ENCODE measurements around the gene DMXL1.
"Not testable (repeated sequence)": the region's sequence is repeated elsewhere in the genome, so short reads cannot be mapped to it uniquely, and the experiment has no call there.

DMXL1 gene

DNA sequence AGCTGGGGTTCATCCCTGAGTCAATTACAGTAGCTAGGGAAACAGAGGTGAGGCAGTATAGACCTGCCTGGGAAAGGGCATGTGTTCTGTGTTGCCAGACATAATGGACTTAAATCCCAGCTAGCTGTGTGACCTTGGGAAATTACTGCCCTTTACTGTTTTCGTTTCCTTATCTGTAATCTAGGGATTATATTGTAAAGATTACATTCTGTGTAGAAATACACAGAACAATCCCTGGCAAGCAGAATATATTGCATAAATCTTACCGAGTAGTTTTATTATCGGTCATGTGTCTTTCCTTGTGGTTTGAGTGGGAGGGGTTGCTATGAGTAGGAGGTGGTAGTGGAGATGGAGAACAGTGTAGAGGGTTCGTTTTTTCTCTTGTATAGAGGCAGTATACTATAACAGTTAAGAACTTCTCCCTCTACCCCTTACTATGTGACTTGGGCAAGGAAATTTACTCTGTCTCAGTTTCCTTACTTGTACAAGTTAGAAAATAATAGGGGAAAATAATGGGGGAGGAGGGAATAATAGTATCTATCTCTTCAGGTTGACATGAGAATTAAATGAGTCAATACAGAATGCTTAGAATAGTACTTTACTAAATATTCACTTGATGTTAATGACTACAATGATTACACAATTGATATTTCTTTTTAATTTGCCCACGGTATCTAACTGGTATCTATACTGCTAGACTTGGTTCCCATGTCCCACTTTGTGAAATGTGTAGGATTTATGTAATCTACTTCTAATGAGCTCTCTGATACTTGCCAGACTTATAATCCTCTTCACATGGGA lies 7.1 kb upstream of the DMXL1 start:
- no peak for DNase-seq

DNA sequence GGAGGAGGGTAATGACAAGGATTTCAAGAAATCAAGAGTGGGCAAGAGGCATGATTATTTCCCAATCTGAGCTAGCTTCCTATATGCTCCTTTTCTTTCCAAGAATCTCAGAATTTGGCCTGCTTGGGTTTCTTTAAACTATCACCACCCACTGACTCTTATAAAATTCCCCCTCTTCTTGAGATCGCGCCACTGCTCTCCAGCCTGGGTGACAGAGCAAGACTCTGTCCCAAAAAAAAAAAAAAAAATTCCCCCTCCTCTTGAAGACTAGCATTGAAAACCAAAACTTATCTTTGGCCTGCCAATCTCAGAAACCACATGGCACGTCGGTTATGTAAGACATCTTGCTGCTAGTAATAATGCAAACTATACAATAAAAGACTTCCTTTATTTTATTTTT lies 3.4 kb upstream of the DMXL1 start:
- no peak for DNase-seq

DNA sequence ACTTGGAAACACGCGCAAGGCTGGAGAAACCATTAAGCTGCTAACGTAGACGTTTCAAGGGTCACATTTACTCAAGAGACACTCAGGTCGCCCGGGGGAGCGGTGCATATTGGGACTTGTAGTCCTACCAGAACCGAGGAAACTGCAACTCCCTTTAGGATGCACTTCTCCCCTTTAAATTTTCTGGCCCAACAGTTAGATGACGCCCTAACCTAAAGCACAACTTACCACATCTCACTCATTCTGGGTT lies 384 bp upstream of the DMXL1 start:
- no peak for DNase-seq

DNA sequence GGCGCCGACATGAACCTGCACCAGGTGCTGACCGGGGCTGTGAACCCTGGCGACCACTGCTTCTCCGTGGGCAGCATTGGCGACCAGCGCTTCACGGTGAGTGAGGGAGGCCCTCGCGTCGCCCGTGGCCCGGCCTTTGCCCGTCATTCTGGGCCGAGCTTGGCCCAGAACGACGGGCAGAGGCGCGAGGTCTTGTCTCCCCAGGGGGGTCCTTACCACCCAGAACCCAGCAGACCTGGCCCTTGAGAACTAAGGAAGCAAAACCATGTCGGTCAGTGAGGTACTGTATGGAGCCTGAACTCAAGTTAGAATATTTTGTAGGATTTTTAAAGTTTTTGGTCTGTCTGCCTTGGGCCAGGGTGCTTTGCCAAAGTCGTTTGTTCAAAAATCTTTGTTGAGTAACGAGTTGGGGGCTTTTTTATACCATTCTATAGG lies 691 bp downstream of the DMXL1 start:
- peak; percentile 69 for DNase-seq

DNA sequence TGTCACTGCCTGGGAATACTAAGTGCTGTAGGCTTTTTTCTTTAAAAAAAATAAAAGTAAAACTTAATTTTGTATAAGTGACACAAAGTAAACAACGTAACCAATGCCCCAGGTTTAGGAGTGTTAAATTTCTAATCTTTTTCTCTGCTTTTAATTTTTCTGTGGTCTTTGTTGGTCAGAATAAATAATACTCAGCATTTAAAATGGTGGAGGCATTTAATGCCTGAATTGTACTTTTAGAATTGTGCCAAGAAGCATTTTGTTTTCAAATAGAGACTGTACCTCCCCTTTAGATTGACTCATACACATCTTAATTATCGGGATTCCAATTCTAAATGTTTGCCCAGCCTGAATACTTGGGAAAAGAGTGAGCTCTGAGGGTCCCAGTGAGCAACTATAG lies 1.6 kb downstream of the DMXL1 start:
- no peak for DNase-seq

DNA sequence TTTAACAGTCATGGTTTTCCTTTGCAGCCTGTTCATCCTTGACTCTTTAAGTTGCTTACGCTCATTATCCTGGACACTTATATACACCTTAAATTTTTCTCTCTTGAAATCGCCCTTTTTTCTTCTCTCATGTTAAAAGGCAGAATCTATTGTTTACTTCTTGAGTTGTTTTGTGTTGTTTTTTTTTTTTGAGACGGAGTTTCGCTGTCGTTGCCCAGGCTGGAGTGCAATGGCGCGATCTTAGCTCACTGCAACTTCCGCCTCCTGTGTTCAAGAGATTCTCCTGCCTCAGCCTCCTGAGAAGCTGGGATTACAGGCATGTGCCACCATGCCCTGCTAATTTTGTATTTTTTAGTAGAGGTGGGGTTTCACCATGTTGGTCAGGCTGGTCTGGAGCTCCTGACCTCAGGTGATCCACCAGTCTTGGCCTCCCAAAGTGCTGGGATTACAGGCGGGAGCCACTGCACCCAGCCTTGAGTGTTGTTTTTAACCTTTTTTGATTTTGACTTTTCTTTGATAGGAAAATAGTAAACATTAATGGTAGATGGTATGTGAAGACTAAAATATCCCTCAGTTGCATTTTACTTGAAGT lies 3.0 kb downstream of the DMXL1 start:
- DNase-seq, result not testable (repeated sequence)

DNA sequence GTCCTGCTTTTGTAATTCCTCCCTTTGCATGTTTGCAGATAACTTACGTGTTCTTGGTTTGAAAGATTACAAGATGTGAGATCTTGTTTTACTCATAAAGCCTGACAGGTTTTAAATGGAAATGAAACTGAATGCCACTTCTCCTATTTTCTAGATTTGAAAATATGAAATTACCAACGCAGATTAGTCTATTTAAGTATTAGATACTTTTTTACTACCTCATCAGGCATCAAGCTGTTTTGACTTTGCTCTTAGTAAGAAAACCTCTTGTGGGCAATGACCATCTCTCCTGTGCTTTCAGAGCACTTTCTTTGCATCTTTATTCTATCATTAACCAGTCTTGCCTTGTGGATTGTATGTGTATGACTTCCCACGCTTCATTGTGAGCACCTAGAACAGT lies 3.5 kb downstream of the DMXL1 start:
- no peak for DNase-seq

DNA sequence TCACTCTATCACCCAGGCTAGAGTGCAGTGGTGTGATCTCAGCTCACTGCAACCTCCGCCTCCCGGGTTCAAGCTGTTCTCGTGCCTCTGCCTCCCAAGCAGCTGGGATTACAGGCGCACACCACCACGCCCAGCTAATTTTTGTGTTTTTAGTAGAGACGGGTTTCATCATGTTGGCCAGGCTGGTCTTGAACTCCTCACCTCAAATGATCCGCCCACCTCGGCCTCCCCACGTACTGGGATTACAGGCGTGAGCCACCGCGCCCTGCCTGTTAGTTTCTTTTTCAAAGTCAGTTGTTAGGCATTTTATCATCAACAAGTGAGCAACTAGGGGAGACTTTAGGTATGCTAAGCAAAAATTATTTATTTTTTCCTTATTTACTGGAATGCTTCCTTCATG lies 4.4 kb downstream of the DMXL1 start:
- not testable (repeated sequence) for DNase-seq

DNA sequence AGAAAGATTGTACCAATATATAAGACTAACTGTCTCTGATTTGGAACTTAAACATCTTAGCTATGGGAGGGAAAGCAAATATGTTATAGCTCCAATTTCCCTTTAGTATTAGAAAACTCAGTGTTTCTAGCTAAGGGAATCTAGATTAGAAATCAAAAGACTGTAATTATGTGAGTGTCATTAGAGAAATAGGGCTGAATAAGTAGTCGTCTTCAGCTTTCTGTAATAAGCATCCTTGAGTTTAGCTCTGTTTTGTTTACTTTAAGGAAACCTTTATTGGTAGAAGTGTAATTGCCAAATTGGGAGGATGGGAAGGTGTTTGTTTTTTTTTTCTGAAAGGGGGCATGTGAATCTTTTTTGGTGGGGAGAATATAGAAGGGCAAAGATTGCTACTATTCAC lies 5.2 kb downstream of the DMXL1 start:
- no peak for DNase-seq

DNA sequence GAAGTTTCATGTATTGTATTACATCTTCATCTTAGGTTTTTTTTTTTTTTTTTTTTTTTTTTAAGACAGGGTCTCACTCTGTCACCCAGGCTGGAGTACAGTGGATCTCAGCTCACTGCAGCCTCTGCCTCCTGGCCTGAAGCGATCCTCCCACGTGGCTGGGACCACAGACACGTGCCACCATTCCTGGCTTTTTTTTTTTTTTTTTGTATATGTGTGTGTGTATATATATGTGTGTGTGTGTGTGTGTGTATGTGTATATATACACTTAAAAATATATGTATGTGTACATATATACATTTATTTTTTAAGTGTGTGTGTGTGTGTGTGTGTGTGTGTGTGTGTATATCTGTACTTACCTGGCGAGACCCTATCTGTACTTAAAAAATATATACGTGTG lies 6.6 kb downstream of the DMXL1 start:
- DNase-seq, result no peak

DNA sequence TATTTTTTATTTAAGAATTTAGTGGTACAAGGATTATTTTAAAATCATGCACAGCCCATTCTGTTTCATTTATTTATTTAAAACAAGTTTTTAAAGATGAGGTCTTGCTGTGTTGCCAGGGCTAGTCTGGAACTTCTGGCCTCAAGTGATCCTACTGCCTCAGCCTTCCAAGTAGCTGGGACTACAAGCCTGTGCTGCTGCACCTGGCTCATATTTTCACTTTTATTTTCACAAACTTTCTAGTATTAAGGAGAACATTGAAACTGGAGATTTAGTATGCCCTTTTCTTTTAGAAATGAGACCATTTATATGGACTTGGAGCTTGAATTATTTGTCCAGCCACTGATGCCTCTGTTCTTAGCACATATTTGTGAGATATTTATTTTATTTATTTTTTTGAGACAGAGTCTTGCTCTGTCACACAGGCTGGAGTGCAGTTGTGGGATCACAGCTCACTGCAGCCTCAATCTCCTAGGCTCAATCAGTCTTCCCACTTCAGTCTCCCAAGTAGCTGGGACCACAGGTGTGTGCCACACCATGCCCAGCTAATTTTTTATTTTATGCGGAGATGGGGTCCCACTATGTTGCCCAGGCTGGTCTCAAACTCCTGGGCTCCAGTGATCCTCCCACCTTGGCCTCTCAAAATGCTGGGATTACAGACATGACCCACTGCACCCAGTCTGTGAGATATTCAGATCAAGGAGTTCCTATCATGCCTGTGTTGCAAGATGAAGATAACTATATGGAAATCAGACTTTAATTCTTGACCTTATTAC lies 7.4 kb downstream of the DMXL1 start:
- no peak for DNase-seq

DNA sequence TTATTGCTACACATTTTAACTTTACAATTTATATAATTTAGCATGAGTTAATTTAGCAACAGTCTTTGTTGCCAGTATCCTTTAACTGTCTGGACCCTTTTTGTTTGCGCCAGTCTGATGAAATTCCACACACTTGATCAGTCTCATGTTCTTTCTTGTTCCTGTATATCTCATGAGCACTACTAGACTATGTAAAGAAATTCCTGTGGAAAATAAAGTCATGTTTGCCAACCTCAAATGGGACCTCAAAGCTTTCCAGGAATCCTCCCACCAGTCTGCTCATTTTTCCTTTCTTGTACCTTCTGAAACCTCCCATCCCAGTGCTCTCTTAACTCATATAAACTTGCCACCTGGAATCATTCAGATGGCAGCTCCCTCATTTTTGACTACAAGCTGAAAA lies 8.0 kb downstream of the DMXL1 start:
- DNase-seq, result no peak

DNA sequence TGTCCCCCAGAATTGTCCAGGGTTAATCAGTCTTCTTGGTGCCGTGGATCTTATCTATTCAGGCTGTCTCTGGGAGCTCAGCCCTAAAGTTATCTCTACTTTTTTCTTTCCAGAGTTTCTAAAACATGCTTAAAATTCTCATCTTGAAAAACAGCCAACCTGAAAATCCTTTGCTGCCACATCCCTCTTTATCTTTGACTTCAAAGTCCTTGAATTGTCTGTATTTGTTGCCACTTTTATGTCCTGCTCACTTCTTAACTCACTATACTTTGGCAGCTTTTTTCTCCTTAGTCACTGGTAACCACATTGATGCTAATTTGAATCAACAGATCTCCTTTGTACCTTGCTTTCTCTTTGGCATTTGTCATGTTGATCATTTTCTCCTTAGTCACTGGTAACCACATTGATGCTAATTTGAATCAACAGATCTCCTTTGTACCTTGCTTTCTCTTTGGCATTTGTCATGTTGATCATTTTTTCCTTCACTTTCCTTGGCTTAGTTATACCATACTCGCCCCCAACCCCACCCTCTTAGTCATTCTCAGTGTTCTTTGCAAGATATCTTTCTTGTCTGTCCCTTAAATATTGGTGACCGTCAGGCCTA lies 8.5 kb downstream of the DMXL1 start:
- peak; percentile 43 for DNase-seq

DNA sequence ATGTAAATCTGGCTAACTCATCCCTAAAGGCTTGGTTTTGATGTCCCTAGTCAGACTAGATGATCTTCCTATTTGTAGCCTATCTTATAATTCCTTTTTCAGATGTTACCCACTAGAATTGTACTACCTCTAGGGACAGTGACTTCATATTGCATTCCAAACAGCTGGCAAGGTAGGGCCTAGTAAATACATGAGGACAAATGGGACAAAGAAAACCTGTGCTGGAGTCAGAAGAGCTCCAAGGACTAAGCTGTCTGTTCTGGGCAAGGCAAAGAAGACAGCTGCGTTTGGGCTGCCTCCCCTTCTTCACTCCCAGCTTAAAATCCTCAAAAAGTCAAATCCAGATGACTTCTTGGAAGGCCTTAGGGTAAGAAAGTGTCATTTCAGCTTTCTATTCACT lies 10.0 kb downstream of the DMXL1 start:
- DNase-seq, result no peak

DNA sequence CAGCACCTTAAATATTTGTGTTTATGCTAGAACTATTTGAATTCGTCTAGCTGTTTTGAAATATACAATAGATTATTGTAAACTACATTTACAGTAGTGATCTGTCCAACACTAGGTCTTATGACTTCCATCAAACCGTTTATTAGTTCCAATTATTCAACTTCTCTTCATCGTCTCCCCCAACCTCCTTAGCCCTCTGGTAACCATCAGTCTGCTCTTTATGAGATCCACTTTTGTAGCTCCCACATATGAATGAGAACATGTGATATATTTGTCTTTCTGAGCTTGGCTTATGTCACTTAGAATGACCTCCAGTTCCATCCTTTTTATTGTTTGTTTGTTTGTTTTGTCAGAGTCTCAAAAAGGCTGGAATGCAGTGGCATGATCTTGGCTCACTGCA lies 11.8 kb downstream of the DMXL1 start:
- no peak for DNase-seq

DNA sequence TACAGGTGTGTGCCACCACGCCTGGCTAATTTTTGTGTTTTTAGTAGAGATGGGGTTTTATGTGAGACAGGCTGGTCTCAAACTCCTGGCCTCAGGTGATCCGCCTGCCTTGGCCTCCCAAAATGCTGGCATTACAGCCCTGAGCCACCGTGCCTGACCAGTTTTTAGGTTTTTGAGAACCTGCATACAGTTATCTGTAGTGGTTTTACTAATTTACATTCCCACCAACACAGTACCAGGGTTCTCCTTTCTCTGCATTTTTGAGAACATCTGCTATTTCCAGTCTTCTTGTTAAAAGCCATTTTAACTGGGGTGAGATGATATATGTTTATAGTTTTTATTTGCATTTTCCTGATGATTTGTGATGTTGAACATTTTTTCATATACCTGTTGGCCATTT lies 12.8 kb downstream of the DMXL1 start:
- DNase-seq, result no peak

DNA sequence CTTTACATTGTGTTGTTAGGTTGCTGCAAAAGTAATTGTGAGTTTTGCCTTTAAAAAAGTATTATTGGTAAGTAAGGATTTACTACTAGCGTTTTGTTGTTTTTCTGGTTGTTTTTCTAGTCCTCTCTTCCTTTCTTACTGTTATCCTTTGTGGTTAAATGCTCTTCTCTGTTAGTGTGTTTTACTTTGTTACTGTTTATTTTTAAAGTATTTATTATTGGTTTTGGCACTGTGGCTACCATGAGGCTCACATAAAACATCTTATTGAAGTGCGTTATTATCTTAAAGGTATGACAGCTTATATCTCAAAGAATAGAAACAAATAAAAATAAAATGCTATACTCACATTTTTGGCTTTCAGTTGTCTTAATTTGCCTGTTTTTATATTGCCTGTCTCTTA lies 17.6 kb downstream of the DMXL1 start:
- no peak for DNase-seq

DNA sequence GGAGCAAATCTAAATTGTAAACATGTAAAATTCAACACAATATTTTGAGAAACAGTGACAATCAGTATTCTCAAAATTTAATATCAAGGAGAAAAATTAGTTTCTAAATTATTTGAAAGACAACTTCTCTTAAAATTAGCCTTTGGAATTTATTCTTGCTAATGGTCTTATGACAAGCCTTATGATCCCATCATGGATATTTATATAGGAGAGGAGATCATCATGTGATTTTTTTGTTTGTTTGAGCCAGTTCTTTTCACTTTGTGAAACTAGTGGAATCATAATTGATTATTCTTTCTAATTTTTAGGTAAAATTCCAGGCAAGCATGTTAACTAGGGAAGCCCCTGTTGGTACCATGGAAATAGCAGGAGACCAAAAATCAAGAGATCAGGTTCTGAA lies 24.7 kb downstream of the DMXL1 start:
- no peak for DNase-seq

DNA sequence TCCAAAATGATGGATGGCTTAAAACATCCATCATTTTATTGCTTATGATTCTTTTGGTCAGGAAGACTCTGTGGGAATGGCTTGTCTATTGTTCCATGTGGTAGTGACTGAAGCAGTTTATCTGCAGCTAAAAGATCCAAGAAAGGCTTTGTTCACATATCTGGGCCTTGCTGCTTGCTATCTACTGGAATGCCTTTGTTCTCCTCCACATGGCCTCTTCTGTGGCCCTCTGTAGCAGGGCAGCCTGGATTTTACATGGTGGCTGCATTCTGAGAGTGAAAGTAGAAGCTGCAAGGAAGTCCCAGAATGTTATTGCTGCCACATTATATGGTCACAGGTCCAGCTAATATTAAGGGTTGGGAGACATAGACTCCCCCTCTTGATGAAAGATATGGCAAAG lies 35.1 kb downstream of the DMXL1 start:
- peak; percentile 21 for DNase-seq

DNA sequence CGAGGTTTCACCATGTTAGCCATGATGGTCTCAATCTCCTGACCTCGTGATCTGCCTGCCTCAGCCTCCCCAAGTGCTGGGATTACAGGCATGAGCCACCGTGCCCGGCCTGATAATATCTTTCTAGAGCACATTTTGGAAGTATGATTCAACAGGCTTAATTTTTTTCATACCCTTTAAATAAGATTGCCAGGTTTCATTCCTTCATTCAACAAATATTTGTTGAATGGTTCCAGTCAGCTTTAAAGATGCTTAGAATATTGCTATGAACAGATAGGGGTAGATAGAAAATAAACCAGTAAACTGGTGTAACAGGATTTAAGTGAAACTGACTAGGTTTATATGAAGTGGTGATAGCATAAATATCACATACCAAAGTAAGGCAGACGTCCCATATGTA lies 41.3 kb downstream of the DMXL1 start:
- no peak for DNase-seq

DNA sequence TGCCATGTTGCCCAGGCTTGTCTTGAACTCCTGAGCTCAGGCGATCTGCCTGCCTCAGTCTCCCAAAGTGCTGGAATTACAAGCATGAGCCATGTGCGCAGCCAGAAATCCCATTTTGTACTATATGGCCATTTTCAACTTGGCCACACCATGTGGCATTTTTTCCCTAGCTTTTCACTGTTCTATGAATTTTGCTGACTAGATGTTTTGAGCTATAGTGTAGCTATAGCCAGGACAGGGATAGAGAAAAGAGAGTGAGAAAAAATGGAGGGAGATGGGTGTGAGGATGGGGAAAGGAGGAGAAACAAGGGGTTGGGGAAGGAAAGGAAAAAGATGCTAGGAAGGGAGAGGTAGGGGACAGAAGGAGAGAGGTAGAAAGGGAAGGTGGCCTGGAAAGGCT lies 46.4 kb downstream of the DMXL1 start:
- no peak for DNase-seq

DNA sequence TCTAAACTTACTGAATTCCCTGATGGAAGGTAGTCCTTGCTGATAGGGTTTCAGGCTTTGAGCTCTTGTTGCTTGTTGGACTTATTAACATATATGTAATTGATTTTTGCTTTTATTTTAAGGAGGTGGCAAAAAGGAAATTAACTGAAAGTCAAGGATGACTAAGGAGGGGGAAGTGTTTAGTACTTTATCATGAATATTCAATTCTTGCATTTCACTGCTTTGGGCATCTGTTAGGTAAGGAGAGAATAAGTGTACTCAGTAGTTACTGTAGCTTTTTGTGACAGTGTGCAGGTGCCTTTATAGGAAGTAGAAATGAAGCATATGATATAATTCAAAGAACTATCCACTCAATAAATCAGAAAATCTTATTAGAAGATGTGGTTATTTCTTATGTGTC lies 47.1 kb downstream of the DMXL1 start:
- no peak for DNase-seq

DNA sequence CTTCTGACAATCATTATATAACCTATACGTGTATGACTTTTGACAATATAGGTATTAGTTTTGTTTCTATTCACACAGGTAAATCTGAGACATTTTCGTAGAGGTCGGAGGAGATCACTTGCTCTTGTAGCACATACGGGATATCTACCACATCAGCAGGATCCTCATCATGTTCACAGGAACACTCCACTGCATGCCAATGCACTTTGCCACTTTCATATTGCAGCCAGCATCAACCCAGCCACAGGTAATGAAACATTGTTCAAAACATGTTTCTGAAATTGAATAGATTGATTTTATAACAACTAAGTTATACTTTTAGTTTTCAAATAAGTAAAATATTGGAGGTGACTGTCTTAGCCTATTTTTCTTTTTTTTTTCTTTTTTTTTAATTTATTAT lies 50.0 kb downstream of the DMXL1 start:
- DNase-seq, result no peak

DNA sequence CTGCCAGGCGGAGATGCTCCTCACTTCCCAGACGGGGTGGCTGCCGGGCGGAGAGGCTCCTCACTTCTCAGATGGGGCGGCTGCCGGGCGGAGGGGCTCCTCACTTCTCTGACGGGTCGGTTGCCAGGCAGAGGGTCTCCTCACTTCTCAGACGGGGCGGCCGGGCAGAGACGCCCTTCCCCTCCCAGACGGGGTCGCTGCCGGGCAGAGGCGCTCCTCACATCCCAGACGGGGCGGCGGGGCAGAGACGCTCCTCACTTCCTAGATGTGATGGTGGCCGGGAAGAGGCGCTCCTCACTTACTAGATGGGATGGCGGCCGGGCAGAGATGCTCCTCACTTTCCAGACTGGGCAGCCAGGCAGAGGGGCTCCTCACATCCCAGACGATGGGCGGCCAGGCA lies 51.6 kb downstream of the DMXL1 start:
- not testable (repeated sequence) for DNase-seq
